ENCODE results near the gene OR9K2.

Gene OR9K2

DNA sequence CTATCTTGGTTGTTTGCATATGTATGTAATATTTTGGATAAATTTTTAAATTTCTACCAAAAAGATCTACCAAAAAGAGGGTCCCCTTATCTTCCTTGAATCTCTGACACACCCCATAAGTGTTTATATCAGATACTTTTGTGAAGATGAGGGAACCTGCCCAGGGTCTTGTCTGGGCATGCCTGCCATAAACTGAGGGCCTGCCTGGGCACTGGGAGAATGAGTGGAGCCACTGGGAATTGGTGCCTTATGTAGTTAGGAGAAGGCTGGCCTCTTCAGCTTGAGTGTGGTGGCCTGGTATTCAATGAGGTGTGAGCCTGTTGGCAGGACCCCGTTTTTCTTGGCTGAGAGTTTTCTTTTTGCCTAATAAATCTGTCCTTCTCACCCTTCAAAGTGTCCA, 46.5 kb downstream of the OR9K2 start:
- Histone ChIP-seq H3K27ac (no peak overlapping the region), H3K4me3 (IDR thresholded peaks at IDR 0.05; ENCODE audit: insufficient read depth, low read depth, low read length) (no peak overlapping the region), H3K9ac (no peak overlapping the region), H3K36me3 (ENCODE audit: insufficient read depth) (no peaks in the 10 kb centered on the region), H3K4me1 (ENCODE audit: low read depth, poor library complexity, severe bottlenecking) (no peaks in the 10 kb centered on the region), H2AFZ (ENCODE audit: low read depth) (no peak overlapping the region), H3K79me2 (ENCODE audit: insufficient read depth, low read depth) (no peaks in the 10 kb centered on the region), H4K20me1 (ENCODE audit: insufficient read depth) (no peaks in the 10 kb centered on the region), H3K4me2 (no peak overlapping the region), H3K27me3 (ENCODE audit: insufficient read depth, low read depth) (no peaks in the 10 kb centered on the region)
- TF ChIP-seq, protein P1, sequence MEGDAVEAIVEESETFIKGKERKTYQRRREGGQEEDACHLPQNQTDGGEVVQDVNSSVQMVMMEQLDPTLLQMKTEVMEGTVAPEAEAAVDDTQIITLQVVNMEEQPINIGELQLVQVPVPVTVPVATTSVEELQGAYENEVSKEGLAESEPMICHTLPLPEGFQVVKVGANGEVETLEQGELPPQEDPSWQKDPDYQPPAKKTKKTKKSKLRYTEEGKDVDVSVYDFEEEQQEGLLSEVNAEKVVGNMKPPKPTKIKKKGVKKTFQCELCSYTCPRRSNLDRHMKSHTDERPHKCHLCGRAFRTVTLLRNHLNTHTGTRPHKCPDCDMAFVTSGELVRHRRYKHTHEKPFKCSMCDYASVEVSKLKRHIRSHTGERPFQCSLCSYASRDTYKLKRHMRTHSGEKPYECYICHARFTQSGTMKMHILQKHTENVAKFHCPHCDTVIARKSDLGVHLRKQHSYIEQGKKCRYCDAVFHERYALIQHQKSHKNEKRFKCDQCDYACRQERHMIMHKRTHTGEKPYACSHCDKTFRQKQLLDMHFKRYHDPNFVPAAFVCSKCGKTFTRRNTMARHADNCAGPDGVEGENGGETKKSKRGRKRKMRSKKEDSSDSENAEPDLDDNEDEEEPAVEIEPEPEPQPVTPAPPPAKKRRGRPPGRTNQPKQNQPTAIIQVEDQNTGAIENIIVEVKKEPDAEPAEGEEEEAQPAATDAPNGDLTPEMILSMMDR (conservative IDR thresholded peaks at IDR 0.05; ENCODE audit: low read depth, low read length), result no peak

DNA sequence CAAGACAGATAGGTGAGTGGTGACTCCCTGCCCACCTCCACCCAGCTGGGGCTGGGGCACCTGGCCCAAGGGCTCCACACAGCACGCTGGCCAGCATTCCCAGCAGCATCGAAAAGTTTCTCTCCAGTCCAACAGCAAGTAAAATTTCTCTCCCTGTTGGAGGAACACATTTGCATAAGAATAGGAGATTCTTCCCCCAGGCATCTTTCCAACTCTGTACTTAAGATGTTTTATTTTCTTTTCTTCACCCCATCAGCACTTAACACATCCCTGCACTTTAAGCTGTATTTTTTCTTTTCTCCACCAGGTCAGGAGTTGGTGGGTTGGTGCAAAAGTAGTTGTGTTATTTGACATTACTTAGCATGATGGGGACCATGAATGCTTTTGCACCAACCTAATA, 47.2 kb downstream of the OR9K2 start:
- H3K4me1 ChIP-seq (ENCODE audit: low read depth, poor library complexity, severe bottlenecking), result no peaks in the 10 kb centered on the region
- H3K79me2 ChIP-seq (ENCODE audit: insufficient read depth, low read depth), result no peaks in the 10 kb centered on the region
- H2AFZ ChIP-seq (ENCODE audit: low read depth), result no peak overlapping the region
- H4K20me1 ChIP-seq (ENCODE audit: insufficient read depth), result no peaks in the 10 kb centered on the region
- no peak overlapping the region for H3K27ac ChIP-seq
- H3K4me2 ChIP-seq, result no peak overlapping the region
- H3K36me3 ChIP-seq (ENCODE audit: insufficient read depth), result no peaks in the 10 kb centered on the region
- H3K27me3 ChIP-seq (ENCODE audit: insufficient read depth, low read depth), result no peaks in the 10 kb centered on the region
- TF ChIP-seq, protein P1 (conservative IDR thresholded peaks at IDR 0.05; ENCODE audit: low read depth, low read length), result no peak
- no peak overlapping the region for H3K4me3 ChIP-seq (IDR thresholded peaks at IDR 0.05; ENCODE audit: insufficient read depth, low read depth, low read length)
- H3K9ac ChIP-seq, result no peak overlapping the region

All from KMS-11 (cell line).